Measurements from ENCODE around the gene SLC35A3. TPM values are rescaled to one million over a fixed set of nuclear protein-coding genes. Genes with fewer than 3 reads are reported as not detected.
"Not testable (repeated sequence)": the region's sequence is repeated elsewhere in the genome, so short reads cannot be mapped to it uniquely, and the experiment has no call there.

The SLC35A3 gene
- total RNA-seq, 4 donors from 2014 or later, result 17.1 to 37.8 (median 23.2) TPM

DNA sequence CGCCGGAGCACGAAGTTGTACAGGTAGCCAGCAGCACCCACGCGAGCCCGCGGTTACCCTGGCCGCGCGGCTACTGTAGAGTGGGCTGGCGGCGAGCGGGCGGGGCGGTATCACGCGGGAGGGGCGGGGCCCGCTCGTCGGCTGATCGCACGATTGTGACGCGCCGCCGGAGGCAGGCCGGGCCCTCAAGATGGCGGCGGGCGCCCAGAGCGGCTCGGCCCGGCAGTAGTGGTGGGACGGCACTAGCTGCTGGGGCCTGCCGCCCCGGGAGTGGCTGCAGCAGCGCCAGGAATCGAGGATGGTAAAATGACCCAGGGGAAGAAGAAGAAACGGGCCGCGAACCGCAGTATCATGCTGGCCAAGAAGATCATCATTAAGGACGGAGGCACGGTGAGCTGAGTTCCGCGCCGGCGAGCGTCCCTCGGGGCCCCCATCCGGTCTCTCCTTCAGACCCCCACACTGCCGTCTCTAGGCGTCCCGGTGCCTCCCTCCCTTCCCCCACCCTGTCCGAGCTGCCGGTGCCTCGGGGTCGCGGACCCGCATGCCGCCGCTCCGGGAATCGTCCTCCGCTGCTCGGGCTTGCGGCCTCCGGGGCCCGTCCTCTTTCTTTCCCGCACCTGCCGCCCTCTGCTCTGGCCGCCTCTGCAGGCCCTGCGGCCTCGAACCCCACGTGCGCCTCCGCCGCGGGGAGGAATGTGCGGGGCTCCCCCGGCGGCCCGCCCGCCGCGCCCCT, 68.3 kb downstream of the SLC35A3 start:
- Histone ChIP-seq H3K4me3 (peak overlapping the region; percentile 72 to 76), H3K36me3 (no peaks in the 10 kb centered on the region), H3K9me3 (no peaks in the 10 kb centered on the region), H3K27me3 (no peaks in the 10 kb centered on the region), H3K27ac (peak overlapping the region; percentile 89 to 99 (median 94)), H3K4me1 (peaks cover 0 to 59% (median 3%) of the 10 kb centered on the region in 3 donors)
- WGBS, 2 donors (ENCODE audit: low coverage in 1 of 2), result no CpG with 5 or more reads among the region's 87 CpGs
- TF ChIP-seq, protein P1, sequence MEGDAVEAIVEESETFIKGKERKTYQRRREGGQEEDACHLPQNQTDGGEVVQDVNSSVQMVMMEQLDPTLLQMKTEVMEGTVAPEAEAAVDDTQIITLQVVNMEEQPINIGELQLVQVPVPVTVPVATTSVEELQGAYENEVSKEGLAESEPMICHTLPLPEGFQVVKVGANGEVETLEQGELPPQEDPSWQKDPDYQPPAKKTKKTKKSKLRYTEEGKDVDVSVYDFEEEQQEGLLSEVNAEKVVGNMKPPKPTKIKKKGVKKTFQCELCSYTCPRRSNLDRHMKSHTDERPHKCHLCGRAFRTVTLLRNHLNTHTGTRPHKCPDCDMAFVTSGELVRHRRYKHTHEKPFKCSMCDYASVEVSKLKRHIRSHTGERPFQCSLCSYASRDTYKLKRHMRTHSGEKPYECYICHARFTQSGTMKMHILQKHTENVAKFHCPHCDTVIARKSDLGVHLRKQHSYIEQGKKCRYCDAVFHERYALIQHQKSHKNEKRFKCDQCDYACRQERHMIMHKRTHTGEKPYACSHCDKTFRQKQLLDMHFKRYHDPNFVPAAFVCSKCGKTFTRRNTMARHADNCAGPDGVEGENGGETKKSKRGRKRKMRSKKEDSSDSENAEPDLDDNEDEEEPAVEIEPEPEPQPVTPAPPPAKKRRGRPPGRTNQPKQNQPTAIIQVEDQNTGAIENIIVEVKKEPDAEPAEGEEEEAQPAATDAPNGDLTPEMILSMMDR (IDR thresholded peaks at IDR 0.05), result no peak
- TF ChIP-seq EP300 (IDR thresholded peaks at IDR 0.05) (no peak), POLR2A (IDR thresholded peaks at IDR 0.05) (peak; percentile 83 to 91), POLR2AphosphoS5 (IDR thresholded peaks at IDR 0.05) (peak; percentile 85)
- peak; percentile 98 for ATAC-seq

DNA sequence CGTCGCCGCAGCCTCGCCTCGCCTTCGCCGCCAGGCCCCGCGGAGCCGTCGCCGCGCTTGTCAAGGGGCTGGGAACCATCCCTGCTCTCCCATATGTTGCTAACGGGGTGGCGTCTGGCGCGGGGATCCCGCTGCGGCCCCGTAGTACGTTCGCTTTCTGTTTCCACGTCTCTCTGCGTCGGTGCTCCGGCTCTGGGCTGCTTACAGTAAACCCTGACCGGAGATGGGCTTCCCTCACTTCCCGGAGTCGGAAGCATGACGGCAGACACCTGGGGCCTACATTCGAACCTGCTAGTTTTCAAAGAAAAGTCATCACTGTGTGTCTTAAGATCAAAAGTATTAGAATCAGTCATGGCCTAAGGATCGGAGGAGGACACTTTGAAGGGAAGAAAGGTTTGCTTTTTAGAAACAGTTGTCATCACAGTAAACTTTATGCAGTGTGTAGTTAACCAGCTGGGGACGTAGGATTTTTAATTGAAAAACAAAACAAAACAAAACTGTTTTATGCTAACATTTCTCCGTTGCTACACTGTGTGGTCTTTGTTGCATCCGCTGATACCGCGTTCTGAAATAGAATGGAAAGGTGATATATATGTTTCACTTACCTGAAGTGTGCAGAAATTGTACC, 69.0 kb downstream of the SLC35A3 start:
- Histone ChIP-seq H3K27ac (peak overlapping the region; percentile 89 to 99 (median 94)), H3K27me3 (no peaks in the 10 kb centered on the region), H3K4me3 (peak overlapping the region; percentile 72 to 76), H3K36me3 (no peaks in the 10 kb centered on the region), H3K4me1 (peaks cover 0 to 65% (median 3%) of the 10 kb centered on the region in 3 donors), H3K9me3 (no peaks in the 10 kb centered on the region)
- WGBS, 2 donors (ENCODE audit: low coverage in 1 of 2), result 1% methylated on average over 7 to 16 of the region's 37 CpGs
- TF ChIP-seq POLR2A (IDR thresholded peaks at IDR 0.05), result peak; percentile 16 to 43
- TF ChIP-seq, protein P1 (IDR thresholded peaks at IDR 0.05), result no peak
- TF ChIP-seq EP300 (IDR thresholded peaks at IDR 0.05), result no peak
- TF ChIP-seq POLR2AphosphoS5 (IDR thresholded peaks at IDR 0.05), result peak; percentile 87
- ATAC-seq, result peak; percentile 68

DNA sequence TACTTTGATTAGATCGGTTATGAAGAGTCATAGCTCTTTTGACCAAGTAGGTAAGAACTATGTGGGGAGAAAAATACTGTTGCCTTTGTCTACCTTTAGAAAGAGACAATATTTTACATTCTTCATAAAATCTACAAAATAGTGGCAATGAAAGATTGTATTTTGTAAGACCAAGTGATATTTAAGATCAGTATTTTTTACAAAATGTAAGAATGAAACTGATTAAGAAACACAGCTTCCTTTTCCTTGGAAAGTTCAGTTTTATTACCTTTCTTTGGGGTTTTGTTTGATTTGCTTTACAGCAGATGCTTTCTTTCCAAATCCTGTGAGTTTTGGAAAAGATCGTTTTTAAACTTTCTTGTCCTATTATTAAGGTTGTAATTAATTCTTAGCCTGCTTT, 69.8 kb downstream of the SLC35A3 start:
- no peak for TF ChIP-seq EP300 (IDR thresholded peaks at IDR 0.05)
- no peak for TF ChIP-seq POLR2A (IDR thresholded peaks at IDR 0.05)
- TF ChIP-seq POLR2AphosphoS5 (IDR thresholded peaks at IDR 0.05), result no peak
- TF ChIP-seq, protein P1 (IDR thresholded peaks at IDR 0.05), result no peak
- H3K36me3 ChIP-seq, result no peaks in the 10 kb centered on the region
- ATAC-seq, result no peak
- peaks cover 0 to 65% (median 3%) of the 10 kb centered on the region in 3 donors for H3K4me1 ChIP-seq
- no peaks in the 10 kb centered on the region for H3K9me3 ChIP-seq
- peak overlapping the region; percentile 72 to 76 for H3K4me3 ChIP-seq
- peak overlapping the region in 3 of 4 donors; percentile 91 to 99 (median 98) for H3K27ac ChIP-seq
- no peaks in the 10 kb centered on the region for H3K27me3 ChIP-seq
- 6 to 8% methylated on average over 2 of the region's 2 CpGs for WGBS, 2 donors (ENCODE audit: low coverage in 1 of 2)

DNA sequence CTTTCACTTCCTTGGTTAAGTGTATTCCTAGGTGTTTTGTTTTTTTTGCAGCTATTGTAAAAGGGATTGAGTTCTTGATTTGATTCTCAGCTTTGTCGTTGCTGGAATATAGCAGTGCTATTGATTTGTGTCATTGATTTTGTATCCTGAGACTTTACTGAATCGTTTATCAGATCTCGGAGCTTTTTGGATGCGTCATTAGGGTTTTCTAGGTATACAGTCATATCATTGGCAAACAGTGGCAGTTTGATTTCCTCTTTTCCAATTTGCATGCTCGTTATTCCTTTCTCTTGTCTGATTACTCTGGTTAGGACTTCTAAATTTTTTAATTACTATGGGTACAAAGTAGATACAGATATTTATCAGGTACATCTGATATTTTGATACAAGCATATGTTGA, 75.4 kb downstream of the SLC35A3 start:
- WGBS, 2 donors (ENCODE audit: low coverage in 1 of 2), result 94 to 96% methylated on average over 5 of the region's 5 CpGs
- ATAC-seq, result no peak
- H3K4me3 ChIP-seq, result no peak overlapping the region
- H3K9me3 ChIP-seq, result no peaks in the 10 kb centered on the region
- H3K36me3 ChIP-seq, result no peaks in the 10 kb centered on the region
- TF ChIP-seq POLR2A (IDR thresholded peaks at IDR 0.05) (no peak), EP300 (IDR thresholded peaks at IDR 0.05) (no peak), POLR2AphosphoS5 (IDR thresholded peaks at IDR 0.05) (no peak)
- TF ChIP-seq, protein P1 (IDR thresholded peaks at IDR 0.05), result no peak
- H3K27ac ChIP-seq, result no peak overlapping the region
- peaks cover 3 to 70% (median 6%) of the 10 kb centered on the region in 3 donors for H3K4me1 ChIP-seq
- H3K27me3 ChIP-seq, result no peaks in the 10 kb centered on the region

DNA sequence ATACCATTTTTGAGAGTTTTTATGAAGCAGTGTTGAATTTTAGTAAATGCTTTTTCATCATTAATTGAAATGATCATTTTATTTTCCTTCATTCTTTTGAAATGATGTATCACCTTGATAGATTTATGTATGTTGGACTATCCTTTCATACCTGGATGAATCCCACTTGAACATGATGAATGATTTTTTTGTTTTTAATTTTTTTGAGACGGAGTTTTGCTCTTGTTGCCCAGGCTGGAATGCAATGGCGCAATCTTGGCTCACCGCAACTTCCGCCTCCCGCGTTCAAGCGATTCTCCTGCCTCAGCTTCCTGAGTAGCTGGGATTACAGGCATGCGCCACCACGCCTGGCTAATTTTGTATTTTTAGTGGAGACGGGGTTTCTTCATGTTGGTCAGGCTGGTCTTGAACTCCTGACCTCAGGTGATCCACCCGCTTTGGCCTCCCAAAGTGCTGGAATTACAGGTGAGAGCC, 77.5 kb downstream of the SLC35A3 start:
- not testable (repeated sequence) for H3K27ac ChIP-seq, ATAC-seq, H3K4me3 ChIP-seq, H3K9me3 ChIP-seq, H3K27me3 ChIP-seq, H3K36me3 ChIP-seq
- peaks cover 0 to 65% (median 6%) of the 10 kb centered on the region in 3 donors for H3K4me1 ChIP-seq
- WGBS, 2 donors (ENCODE audit: low coverage in 1 of 2), result 93% methylated on average over 9 to 10 of the region's 11 CpGs

Data from gastroesophageal sphincter (tissue), 4 donors.